Heart right ventricle (tissue), 16 donors: Measurements from ENCODE around the gene LMNA. TPM values are rescaled to one million over a fixed set of nuclear protein-coding genes. Genes with fewer than 3 reads are reported as not detected.
A peak's percentile ranks its signal among the peaks of the same experiment; 100 is the strongest.

Source experiments
- ATAC-seq, 8 donors: fragments of 200-7000 bp; cut with Tn5 transposase; one replicate each; pipeline ENCODE4 v1.9.1; 2020; ENCODE audit warnings: mild to moderate bottlenecking in 8 of 8, moderate library complexity in 8 of 8, moderate number of reproducible peaks in 1 of 8
- DNase-seq, 2 donors: peaks; one replicate each; pipeline ENCODE4 v3.0.0-alpha.2; 2020
- H3K27ac ChIP-seq, 10 donors: fragments of 200-600 bp; sonication (generic) in 2 of 10; one replicate each; pipeline versions ENCODE4 v1.5.0 to v1.8.0; 2020 to 2022; ENCODE audit warnings: mild to moderate bottlenecking in 3 of 10
- H3K27me3 ChIP-seq, 7 donors: fragments of 200-600 bp; one replicate each; pipeline ENCODE4 v1.8.0; 2021 to 2022; ENCODE audit warnings: mild to moderate bottlenecking in 2 of 7
- H3K36me3 ChIP-seq, 9 donors: fragments of 200-600 bp; sonication (generic) in 1 of 9; one replicate each; pipeline versions ENCODE4 v1.5.0 to v1.8.0; 2020 to 2022; ENCODE audit warnings: mild to moderate bottlenecking in 2 of 9
- H3K4me1 ChIP-seq, 9 donors: fragments of 200-600 bp; sonication (generic) in 1 of 9; one replicate each; pipeline versions ENCODE4 v1.5.0 to v1.8.0; 2020 to 2022; ENCODE audit warnings: mild to moderate bottlenecking in 4 of 9
- H3K4me3 ChIP-seq, 10 donors: fragments of 200-600 bp; sonication (generic) in 2 of 10; one replicate each; pipeline versions ENCODE4 v1.5.0 to v1.8.0; 2020 to 2022; ENCODE audit warnings: mild to moderate bottlenecking in 7 of 10, moderate library complexity in 2 of 10
- H3K9me3 ChIP-seq, 11 donors: fragments of 200-600 bp in 10 of 11; sonication (generic) in 2 of 11; one replicate each; pipeline versions ENCODE4 v1.5.0 to v1.8.0; 2013 to 2022; ENCODE audit warnings: mild to moderate bottlenecking in 2 of 11, control low read depth in 1 of 11, moderate library complexity in 1 of 11
- CTCF ChIP-seq, 9 donors: fragments of 200-600 bp; sonication (generic) in 2 of 9; IDR thresholded peaks; one replicate each; pipeline versions ENCODE4 v1.5.0 to v1.8.0; 2021 to 2022; ENCODE audit warnings: antibody characterized with exemption in 9 of 9, mild to moderate bottlenecking in 5 of 9, moderate library complexity in 1 of 9
- WGBS, 2 donors: extraction: QIAGEN DNeasy Blood & Tissue Kit; methylation state at CpG; one replicate each; pipeline ENCODE4 v1.1.7; 2013; ENCODE audit warnings: inconsistent platforms in 1 of 2; 5-methylcytosine and 5-hydroxymethylcytosine counted together
- intact Hi-C, 10 donors: fragments of 100-400 bp; cut with DNase I; formaldehyde crosslinking; loops; one replicate each; pipeline versions ENCODE4 v1.11.1 to v1.14.2; 2022
- polyA plus RNA-seq, 2 donors: library from polyadenylated mRNA; stranded (reverse); fragments of 200-250 nt; gene quantifications; one replicate each; pipeline ENCODE4 v1.2.3, GENCODE V29; 2013
- total RNA-seq, 10 donors: library from RNA; stranded (reverse); fragmentation: NEBNext Ultra II Directional in 3 of 10; extraction: Animal tissue kit (Norgen Biotek cat#: 25700) in 3 of 10; gene quantifications; one replicate each; pipeline versions ENCODE4 v1.2.1 to v1.2.4, GENCODE V29; 2021 to 2023
- donor health status: Arrhythmogenic right ventricular cardiomyopathy.
- donor health status: ischemic (EF 13 %, LVEDD 7.1; RV severe dilation, severe dysfunction).
- donor health status: healthy with polysubstance abuse.
- donor health status: DM: no; HTN: yes; CAD: no.
- donor health status: DM: no; HTN: no; CAD: no.
- donor health status: ischemic (EF 25% LVEDD 6.9; RV normal size, moderate dysfunction).
- donor health status: ischemic (EF 25% LVEDD 5.7; RV mildly dilated, moderate dysfunction).
- donor health status: healthy.
- donor health status: DM: yes; HTN: yes; CAD: no.
- donor health status: Ischemic cardiomyopathy.
- donor health status: ischemic (EF 35%, LVEDD 5.7; RV mildly dilated, moderate dysfunction).
- donor health status: nonischemic (EF 11% LVEDD 7.7; RV severe dilation, severe dysfunction).
- donor health status: DM: yes; HTN: yes; CAD: no.
- donor health status: PGD.
- donor health status: ischemic (EF 29% LVEDD 5.4; RV normal size, mild dysfunction).
- donor health status: nonischemic (EF 23%, LVEDD 6.1; RV moderate dilation, normal function).

LMNA gene
- total and polyA plus RNA-seq, 12 donors = 213 to 554 (median 277) TPM

DNA sequence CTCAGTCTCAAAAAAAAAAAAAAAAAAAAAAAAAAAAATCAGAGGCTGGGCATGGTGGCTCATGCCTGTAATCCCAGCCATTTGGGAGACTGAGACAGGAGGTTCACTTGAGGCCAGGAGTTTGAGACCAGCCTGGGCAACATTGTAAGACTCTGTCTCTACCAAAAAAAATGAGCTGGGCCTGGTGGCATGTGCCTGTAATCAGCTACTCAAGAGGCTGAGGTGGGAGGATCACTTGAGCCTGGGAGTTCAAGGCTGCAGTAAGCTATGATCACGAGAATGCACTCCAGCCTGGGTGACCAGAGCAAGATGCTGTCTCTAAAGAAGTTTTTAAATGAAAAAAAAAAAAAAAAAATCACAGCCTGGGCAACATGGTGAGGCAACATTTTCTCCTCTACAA, 49.2 kb downstream of the LMNA start:
- DNase-seq (no peak), ATAC-seq (no peak)
- Histone ChIP-seq H3K27me3 (no peaks in the 10 kb centered on the region), H3K4me3 (no peak overlapping the region), H3K36me3 (peaks cover 0 to 42% (median 0%) of the 10 kb centered on the region in 9 donors), H3K9me3 (no peaks in the 10 kb centered on the region), H3K4me1 (peaks cover 3 to 54% (median 32%) of the 10 kb centered on the region in 9 donors), H3K27ac (no peak overlapping the region)
- 92 to 97% methylated on average over 1 of the region's 1 CpG for WGBS, 2 donors
- no peak for TF ChIP-seq CTCF (IDR thresholded peaks at IDR 0.05)
- intact Hi-C loops = loop anchor here in 2 of 10 donors (5.0 kb wide), 1 partner anchor 49 kb away; the partner anchor contains the start of gene PMF1 (in 2 of the 2)

DNA sequence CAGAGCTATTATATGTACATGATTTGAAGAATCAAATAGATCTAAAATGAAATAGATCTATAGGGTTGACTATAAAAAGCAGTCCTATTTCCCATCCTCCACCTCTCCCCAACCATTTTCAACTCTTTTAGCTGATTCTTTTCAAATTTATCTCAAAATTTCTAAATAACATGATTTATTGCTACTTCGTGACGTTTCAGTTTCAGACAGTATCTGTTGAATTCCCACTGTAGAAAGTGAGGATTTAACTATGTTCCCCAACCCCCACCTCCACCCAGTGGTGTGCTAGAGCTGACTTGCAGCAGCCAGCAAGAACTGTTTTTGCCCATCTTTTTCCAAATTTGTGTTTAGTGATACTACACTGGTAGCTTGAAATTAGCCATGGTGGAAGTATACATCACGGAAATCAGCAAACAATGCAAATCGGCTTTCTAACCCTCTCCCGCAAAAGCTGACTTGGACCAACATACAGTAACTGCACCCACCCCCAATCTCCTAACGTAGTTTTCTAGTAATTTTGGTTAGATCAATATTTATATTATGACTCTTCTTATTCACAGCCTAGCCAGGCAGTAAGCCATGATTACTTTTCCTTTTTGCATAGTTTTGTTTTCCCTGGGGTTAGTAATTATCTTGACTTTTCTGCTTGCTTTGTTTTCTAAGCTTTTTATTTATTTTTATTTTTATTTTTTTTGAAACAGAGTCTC, 49.8 kb downstream of the LMNA start:
- ATAC-seq (no peak), DNase-seq (no peak)
- 83 to 90% methylated on average over 6 of the region's 6 CpGs for WGBS, 2 donors
- Histone ChIP-seq H3K4me1 (peaks cover 3 to 54% (median 32%) of the 10 kb centered on the region in 9 donors), H3K27ac (peak overlapping the region in 1 of 10 donors; percentile 44), H3K36me3 (peaks cover 0 to 43% (median 0%) of the 10 kb centered on the region in 9 donors), H3K4me3 (no peak overlapping the region), H3K27me3 (no peaks in the 10 kb centered on the region), H3K9me3 (no peaks in the 10 kb centered on the region)
- intact Hi-C loops = loop anchor here in 2 of 10 donors (5.0 kb wide), 1 partner anchor 48 kb away; the partner anchor contains the start of gene PMF1 (in 2 of the 2)
- no peak for TF ChIP-seq CTCF (IDR thresholded peaks at IDR 0.05)

DNA sequence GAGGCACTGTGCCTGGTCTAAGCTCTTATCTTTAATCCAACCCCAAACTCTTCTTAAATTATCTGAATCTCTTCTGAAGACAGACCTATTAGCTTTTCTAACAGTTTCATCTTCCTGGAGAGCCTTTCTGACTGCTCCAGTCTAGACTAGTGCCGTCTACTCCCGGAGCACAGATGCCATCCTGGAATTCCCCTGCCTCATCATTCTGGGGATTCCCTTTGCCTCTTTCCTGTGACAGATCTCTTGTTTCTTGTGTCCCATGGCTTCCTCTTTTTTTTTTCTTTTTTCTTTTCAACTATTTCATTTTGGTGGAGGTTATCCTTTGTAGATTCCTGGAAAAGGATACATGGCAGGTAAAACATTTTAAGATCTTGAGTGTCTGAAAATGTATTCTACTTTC, 50.6 kb downstream of the LMNA start:
- H3K27ac ChIP-seq = peak overlapping the region in 1 of 10 donors; percentile 44

DNA sequence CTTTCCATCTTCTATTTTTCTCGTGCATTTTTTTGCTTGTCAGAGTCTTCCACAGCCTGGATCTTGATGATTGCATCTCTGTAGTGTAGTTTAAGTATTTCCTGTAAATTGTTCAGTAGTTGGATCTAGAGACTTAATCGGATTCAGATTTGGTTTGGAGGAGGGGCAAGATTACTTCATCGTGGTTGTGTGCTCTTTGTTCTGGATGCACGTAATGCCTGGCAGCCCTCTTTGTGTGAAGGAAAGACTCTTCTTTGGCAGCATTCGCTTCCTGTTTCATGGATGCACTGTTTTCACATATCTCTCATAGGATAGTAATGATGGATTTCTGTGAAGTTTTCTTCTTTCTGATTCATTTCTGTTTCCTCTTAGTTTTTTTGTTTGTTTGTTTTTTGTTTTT, 53.0 kb downstream of the LMNA start:
- Histone ChIP-seq H3K27me3 (no peaks in the 10 kb centered on the region), H3K27ac (no peak overlapping the region), H3K4me1 (peaks cover 0 to 28% (median 7%) of the 10 kb centered on the region in 9 donors), H3K4me3 (no peak overlapping the region), H3K9me3 (no peaks in the 10 kb centered on the region), H3K36me3 (peaks cover 0 to 51% (median 0%) of the 10 kb centered on the region in 9 donors)
- DNase-seq (no peak), ATAC-seq (no peak)
- WGBS, 2 donors = 59 to 71% methylated on average over 5 of the region's 5 CpGs
- intact Hi-C loops = no loop called here
- no peak for TF ChIP-seq CTCF (IDR thresholded peaks at IDR 0.05)

More for the DNA sequence above, 50.6 kb downstream of the LMNA start:
- H3K4me3 ChIP-seq = no peak overlapping the region
- no peaks in the 10 kb centered on the region for H3K9me3 ChIP-seq
- no peaks in the 10 kb centered on the region for H3K27me3 ChIP-seq
- ATAC-seq = no peak
- no peak for TF ChIP-seq CTCF (IDR thresholded peaks at IDR 0.05)
- no peak for DNase-seq
- H3K36me3 ChIP-seq = peaks cover 0 to 43% (median 0%) of the 10 kb centered on the region in 9 donors
- 54 to 77% methylated on average over 2 of the region's 2 CpGs for WGBS, 2 donors
- intact Hi-C loops = no loop called here
- peaks cover under 1 to 49% (median 28%) of the 10 kb centered on the region in 9 donors for H3K4me1 ChIP-seq
